Mucosa of descending colon (tissue), 3 donors: ENCODE measurements around the gene PLET1. TPM values are rescaled to one million over a fixed set of nuclear protein-coding genes. Genes with fewer than 3 reads are reported as not detected.

Experiments used
- total RNA-seq, 3 donors: library from RNA; stranded (reverse); fragmentation: NEBNext Ultra II Directional in 2 of 3; extraction: Animal tissue kit (Norgen Biotek cat#: 25700) in 2 of 3; gene quantifications; one replicate each; pipeline versions ENCODE4 v1.2.1 to v1.2.4, GENCODE V29; 2021 to 2023
- donor health status: DM: no; HTN: no; CAD: no; lungs with moderate emphysema.
- donor health status: DM: no; HTN: no; CAD: no.
- donor health status: DM: no; HTN: yes; CAD: no.

Gene PLET1
- total RNA-seq, 3 donors from 2014 or later = not detected

Other genes with a start within 250 kb of the PLET1 start
- gene DLAT, start 235.5 kb downstream of the PLET1 start, total RNA-seq = 10 to 100 TPM; 51.1 to 54.2 (median 51.4) TPM
- gene PIH1D2, start 186.8 kb downstream of the PLET1 start, total RNA-seq = 1 to 10 TPM in 2 of 3 donors, under 1 TPM in 1; 0.65 to 2.4 (median 1.5) TPM
- 10 to 100 TPM; 14.6 to 17.4 (median 16.2) TPM for gene NKAPD1, start 186.6 kb downstream of the PLET1 start, total RNA-seq
- 10 to 100 TPM; 37.9 to 56.5 (median 42.7) TPM for gene TIMM8B, start 174.1 kb downstream of the PLET1 start, total RNA-seq
- 100 to 1,000 TPM; 185 to 312 (median 202) TPM for gene SDHD, start 174.0 kb downstream of the PLET1 start, total RNA-seq
- 100 to 1,000 TPM in 1 of 3 donors, 10 to 100 TPM in 2; 69.4 to 114 (median 85.0) TPM for gene IL18, start 96.8 kb downstream of the PLET1 start, total RNA-seq
- gene TEX12, start 93.5 kb downstream of the PLET1 start, total RNA-seq = under 1 TPM; 0.52 to 0.80 (median 0.60) TPM
- gene BCO2, start 85.3 kb downstream of the PLET1 start, total RNA-seq = 1 to 10 TPM; 3.7 to 9.8 (median 7.1) TPM
- gene PTS, start 34.4 kb downstream of the PLET1 start, total RNA-seq = 10 to 100 TPM; 27.4 to 29.5 (median 27.7) TPM